ENCODE results near the gene USH2A.

Gene USH2A

DNA sequence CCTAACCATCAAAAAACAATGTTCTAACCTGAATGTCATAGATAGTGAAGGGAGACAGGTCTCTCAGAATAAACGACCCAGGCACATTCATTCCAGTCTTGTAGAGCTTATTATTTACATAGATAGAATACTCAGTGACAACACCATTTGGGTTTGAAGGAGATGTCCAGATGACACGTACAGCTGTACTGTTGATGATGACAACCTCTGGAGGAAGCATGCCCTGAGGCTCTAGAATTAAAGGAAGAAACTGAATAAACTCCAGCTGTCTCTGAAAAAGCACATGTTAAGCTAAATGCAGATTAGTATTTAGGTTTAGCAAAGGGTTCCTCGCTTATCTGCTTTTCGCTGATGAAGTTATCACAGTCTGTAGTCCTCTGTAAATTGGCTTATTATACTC, 579.0 kb downstream of the USH2A start:
- no peak for DNase-seq

DNA sequence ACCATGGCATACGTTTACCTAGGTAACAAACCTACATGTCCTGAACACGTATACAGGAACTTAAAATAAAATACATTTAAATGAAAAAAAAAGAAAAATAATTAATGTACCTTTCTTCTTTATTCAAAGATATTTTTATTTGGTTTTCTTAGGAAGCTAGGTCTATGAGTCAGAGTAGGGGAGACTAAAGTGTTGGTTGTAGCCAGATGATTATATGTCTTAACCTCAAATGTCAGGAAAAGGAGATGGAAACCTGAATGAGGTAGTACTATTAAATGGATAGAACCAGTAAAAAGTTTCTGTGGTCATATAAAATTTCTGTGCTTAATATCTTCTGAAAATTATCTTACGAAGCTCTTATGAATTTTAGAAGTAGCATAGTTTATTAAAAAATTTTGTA, 580.3 kb downstream of the USH2A start:
- DNase-seq: no peak

DNA sequence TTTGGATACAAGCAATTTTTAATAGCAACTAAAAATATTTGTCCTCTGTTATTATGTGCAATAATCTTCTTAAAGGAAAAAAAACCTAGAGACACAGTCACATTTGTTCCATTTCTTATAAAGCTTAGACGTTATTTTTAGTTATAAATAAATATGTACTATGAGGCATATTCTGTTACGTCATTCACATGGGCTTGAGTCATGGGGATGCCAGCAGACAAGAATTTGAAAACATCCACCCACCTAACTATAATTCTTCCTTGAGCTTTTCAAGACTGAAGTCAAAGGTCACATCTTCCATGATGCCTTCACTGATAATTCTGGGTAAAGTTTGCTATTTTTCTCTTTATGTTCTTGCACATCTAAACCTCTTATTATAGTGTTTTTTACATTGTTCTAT, 587.3 kb downstream of the USH2A start:
- no peak for DNase-seq

DNA sequence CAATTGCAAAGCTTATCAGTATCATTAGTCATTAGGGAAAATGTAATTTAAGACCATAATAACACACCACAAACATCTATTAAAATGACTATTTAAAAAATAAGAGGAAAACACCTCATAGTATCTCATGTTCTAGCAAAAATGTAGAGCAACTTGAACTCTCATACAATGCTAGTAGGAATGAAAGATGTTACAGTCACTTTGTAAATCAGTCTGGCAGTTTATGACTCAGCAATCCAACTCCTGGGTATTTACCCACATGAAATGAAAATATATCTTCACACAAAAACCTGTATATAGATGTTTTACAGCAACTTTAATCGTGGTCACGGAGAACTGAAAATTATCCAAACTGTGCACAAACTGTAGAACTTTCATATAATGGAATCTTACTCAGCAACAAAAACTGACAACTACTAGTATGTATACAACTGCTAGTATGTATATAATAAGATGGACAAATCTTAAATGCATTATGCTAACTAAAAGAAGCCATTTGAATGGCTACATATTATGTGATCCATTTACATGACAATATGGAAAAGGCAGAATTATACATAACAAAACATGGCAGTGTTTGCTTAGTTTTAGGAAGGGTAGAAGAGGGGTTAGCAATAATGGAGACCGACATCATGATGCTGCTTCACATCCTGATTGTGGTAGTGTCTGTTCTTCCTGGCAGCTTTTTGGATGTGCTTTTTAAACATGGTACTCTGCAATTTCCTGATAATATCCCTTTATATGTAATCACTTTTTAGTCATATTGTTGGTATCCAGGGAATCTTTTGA, 589.1 kb downstream of the USH2A start:
- DNase-seq: no peak

DNA sequence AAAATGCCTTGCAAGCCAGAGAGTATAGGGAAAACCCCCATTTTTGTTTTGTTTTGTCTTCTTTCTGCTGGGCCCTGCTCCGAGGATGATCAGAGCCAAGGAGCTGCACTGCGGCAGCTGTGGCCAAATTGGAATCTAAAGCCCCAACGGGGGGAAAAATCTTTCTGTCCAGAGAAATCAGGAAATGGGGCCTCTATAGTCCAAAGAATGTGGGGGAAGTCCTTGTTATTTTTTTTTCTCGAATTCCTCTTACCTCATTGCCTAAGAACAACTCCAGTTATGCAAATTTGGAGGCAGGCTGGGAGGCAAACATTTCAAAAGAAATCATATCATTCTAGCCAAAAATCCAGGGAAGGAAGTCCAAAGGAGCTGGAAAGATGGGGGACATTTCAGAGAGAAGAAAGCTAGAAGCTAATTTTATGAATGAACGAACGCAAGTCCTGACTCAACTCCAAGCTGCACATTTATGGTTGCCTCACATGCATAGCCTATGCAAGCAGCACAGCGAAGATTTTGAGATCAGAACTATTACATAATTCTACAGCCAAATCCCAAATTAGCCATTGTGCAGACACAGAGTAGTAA, 592.9 kb downstream of the USH2A start:
- DNase-seq: peak; percentile 48

DNA sequence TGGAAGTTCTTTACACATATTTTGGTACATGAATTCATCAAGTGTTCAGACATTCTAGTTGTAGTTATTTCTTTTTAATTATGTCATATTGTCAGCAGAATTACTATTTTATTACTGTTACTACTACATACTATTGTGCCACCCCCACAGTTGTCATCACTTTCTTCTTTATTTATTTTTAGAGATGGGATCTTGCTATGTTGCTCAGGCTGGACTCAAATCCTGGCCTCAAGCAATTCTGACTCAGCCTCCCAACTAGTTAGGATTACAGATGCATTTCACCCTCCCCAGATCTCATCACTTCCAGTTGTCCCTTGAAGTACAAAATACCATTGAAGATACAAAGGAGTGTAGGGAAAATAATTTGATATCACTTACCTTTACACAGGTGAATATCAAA, 598.2 kb downstream of the USH2A start:
- no peak for DNase-seq

DNA sequence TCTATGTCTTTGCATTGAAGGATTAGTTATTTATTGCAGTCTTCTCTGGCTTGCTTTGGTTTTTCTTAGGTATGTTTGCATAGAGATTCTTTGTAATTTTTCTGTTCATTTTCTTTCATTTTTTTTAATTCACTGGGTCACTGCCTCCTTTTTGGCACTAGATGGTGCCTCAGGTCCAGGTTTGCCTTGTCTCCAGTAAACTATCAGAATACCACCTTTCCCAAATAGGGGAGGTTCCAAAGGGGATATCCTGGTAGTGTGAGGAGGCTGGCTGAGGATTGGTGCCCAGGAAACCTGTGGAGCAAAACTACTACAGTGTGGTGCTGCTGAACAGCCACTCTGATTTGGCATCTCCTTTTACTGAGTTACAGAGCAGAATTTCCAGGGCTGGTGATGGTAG, 599.0 kb downstream of the USH2A start:
- DNase-seq: no peak

DNA sequence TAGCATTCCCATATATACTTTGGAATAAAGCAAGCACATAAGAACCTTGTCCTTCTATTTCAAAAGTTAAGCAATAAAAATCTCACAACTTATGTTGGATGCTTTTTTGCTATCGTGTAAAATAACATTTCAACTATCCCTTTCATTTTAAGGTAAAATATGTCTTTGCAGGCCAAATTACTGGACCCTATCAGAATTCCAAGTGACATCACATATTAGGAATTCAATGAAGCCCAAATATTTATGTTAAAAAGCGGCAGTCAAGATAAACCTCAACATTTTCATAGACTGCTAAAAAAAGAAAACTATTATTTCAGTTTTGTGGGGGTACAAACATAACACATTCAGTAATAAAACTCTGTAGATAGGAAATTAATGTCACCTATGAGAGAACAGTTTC, 604.1 kb downstream of the USH2A start:
- DNase-seq: no peak

DNA sequence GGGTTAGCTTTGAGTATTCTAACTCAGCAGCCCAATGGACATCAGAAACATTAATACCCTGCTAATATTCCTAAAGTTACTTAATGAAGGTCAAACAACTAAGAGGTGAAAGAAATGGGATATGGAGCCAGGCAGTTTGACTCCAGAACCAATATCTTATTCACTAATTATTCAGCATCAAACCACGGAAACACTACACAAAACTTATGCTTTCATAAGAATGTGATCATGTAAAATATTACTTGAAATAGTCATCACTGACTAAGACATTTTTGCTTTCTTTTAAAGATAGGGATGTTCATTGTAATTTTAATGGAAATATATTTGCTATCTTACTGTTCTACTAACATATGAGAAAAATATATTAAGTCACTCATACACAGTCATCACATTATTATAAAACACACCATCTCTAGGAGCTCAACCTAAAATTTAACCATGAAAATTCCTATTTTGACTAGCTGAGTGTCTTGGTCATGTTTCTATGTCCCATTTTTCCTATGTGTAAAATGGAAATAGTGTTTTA, 615.3 kb downstream of the USH2A start:
- no peak for DNase-seq

DNA sequence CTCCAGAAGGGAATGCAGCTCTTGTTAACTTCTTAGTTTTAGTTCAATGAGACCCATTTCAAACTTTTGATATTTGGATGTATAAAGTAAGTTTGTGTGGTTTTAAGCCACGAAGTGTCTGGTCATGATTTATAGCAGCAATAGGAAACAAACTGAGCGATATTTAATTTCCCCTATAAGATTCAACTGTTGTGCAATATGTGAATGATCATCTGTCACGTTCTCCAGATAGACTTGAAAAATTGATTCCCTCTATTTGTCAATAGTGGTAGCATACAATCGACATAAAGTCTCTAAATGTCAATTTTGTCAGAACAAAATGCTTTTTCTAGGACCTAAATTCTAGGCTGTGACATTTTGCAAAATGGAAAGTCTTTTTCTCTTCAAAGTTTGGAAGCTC, 616.0 kb downstream of the USH2A start:
- DNase-seq: no peak

DNA sequence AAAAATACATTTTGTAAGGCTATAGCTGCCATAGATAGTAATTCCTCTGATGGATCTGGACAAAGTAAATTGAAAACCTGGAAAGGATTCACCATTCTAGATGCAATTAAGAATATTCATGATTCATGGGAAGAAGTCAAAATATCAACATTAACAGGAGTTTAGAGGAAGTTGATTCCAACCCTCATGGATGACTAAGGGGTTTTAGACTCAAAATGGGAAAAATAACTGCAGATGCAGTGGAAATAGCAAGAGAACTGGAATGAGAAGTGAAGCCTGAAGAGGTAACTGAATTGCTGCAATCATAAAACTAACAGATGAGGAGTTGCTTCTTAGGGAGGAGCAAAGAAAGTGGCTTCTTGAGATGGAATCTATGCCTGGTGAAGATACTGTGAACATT, 625.4 kb downstream of the USH2A start:
- no peak for DNase-seq

DNA sequence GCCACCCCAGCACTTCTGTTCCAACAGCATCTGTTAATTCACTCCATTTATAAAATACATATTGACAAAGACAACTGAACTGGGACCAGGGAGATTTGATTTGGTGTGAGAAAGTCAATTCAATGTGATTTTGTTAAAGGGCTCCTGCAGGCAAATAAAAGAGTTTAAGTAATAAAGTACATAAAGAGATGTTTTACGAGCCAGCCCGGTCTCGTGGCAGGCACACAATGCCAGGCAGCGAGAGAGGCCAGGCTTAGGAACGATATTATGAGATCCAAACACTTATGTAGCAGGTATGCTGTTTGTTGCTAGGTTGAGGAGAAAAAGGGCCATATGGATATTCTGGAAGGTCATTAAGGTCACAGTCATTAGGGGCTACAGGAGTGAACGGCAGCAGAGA, 629.1 kb downstream of the USH2A start:
- DNase-seq: no peak

DNA sequence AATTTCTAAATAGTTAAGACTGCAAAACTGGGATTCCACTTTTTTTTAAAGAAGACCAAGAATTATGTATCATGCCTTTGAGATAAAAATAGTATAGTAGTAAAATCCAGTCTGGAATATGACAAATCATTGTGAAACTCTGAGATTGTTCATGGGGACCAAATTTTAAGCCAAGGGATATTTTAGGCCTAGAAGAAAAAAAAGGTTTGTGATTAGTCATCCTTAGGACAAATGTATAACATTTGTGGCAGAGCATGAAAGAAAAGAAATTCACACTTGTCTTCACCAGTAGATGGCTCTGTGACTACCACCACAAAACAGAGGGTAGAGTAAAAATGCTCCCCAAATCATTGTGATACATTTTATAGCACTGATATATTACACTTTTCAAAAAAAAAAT, 630.1 kb downstream of the USH2A start:
- no peak for DNase-seq

DNA sequence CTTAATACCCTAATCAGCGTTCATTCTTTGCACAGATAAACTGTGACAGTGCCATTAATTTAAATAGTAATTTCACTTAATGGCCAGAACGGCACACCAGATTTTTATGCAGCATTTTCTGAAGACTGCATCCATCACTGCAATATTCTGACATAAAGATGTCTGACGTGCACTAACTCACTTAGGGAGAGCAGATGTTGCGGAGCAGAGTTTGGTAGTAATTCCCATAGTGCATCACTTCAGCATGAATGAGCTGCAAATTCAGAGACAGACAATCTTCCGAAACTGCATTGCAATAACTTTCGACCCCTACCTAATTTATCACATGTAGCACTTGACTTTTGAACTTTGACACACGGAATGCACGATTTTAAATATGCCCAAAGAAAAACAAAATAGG, 630.8 kb downstream of the USH2A start:
- no peak for DNase-seq

DNA sequence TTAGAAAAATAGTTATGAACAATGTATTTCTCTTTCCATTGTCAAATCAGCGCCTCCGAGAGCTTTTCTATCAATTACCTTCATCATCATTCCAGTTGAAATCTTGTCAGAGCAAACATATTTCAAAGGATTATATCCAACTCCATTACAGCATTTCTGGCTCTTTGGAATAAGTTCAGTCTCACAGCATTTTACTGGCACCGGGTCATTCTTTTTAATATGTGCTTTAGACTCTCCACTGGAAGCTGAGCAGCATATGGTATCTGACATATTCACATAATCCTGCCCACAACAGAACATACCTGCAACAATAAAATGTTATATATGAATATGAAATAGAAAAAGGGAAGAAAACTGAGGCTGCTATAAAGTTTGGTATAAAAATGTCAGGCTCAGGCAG, 633.3 kb downstream of the USH2A start:
- no peak for DNase-seq

DNA sequence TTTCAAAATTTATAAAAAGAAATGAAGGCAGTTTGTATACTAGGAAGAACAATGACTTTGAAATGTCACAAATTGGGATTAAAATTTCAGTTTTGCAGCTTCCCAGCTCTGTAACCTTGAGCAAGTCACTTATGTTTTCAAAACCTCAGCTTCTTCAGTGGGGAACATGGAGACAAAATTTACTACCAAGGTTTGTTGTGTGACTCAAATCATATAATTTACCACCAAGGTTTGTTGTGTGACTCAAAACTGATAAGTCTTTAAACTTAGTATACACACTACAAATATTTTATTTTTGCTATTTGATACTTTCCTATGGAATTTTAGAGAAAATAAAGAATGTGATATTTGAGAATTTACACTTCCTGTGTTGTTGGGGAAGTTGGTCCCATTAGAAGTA, 636.3 kb downstream of the USH2A start:
- no peak for DNase-seq

DNA sequence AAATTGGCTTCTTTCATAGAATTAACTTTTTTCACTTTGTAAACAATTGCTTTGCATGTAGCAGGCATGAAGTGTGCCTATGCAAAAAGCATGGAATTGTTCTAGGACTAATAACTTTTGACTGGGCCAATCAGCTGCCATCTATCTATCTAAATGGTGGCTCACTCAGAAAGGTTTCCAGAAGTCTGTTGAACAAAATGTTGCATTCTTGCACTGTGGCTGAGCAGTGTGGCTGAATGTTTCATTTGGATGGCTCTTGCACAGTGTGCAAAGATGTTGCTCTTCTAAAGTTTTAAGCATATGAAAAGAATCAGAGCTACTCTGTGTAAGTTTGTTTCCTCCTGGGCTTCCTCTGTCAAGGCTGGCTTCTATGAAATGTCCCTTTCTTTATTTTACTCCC, 642.6 kb downstream of the USH2A start:
- no peak for DNase-seq

DNA sequence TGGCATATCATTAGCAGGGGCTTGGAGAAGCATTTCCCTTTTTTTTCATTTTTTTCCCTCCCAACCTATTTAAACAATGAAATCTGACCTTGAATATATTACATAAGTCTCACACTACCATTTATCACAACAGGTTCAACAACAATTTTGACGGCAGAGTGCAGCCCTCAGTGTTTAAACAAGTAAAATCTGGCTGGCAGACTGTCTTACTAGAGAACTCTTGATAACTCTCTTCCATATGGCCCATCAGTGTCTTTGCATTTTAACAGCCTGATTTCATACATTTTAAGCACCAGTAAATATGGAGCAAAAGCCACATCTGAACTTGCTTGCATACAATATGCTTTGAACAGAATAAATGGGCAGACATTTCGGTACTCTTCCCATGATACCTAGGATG, 643.1 kb downstream of the USH2A start:
- DNase-seq: no peak

DNA sequence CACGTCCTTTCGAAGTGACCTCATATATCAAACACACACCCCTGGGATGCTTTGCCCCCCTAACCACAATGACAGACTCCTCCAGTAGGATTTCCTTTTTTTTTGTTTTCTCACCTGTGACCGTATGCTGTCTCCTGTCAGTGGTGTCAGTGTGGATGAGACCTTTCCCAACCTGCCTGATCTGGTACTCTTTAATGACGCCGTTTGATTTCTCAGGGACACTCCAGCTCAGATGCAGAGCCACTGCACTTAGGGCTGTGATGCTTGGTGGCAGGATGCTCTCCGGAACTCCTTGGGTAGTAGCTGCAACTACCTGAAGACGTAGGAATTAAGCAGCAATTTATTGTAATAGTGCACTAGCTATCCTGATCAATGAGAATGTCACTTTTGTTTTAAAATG, 643.5 kb downstream of the USH2A start:
- no peak for DNase-seq

DNA sequence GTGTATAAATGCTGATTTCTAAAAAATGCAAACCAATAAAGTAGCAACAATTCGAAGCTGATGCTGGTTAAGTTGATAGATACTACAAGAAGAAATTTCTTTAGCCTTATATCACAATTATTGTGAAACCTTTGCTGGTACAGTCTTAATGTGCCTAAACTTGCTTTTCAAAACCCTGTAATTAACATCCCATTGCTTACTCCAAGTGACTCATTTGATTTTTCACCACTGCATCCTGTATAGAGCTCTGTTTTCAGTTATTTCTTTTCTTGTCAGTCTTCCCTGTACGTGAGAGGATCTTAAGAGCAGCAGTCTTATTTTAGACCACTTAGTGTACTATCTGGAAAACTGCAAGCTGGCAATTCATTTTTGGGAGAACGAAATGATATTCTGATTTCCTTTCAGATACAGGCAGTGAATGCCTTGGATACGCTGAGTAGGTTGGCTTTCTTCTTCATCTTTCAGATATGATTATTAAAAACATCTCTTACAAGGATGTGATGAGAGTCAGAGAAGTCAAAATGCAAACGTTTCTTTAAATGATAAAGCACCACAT, 645.8 kb downstream of the USH2A start:
- no peak for DNase-seq

DNA sequence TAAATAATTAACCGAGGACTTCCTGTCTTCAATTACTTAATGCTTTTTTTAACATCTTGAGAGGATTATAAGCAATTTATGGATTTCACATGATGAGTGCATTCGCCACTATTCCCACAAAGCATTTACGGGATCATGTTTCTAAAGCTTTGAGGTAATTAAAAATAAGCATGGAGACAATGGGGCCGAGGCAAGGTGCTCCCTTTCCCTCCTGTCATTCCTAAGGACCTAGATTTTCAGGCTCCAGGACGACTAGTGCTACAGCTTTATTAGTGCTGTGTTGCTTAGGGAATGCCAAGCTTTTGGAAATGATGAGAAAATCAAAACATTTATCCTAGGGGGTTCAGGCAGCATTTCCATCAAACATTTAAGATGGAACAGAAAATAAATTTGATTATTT, 646.9 kb downstream of the USH2A start:
- no peak for DNase-seq

DNA sequence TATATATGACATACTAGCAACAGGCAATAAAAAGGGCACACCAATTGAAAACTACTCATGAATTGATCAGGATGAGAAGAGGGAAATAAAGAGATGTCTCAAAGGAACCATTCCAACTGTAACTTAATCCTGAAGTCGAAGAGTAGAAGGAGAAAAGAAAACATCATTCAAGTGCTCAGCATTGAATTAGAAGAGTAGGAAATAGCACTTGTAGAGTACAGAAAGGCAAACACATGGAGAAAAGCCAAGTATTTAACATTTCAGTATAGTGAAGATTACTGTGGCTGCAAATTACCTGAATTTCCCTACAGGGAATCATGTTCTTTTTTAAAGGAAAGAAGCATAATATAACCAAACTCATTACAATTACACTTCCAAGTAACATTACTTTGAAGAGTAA, 651.1 kb downstream of the USH2A start:
- no peak for DNase-seq

DNA sequence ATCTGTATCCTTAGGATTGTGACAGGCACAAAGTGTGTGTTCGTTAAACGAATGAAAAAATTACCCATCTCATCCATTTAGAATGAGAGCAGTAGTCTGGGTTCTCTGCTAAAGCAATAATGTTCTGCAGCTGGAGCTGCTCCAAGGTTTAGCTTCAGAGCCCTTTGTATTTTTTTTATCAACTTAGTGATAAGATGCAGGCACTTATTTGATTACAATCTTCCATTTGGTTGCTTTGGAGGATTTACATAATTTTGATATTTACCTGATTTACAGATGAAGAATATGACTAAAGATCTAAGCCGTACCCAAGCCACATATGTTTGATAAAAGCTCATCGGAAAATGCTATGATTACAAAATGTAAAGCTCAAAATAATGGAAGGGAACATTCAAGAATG, 654.9 kb downstream of the USH2A start:
- no peak for DNase-seq

DNA sequence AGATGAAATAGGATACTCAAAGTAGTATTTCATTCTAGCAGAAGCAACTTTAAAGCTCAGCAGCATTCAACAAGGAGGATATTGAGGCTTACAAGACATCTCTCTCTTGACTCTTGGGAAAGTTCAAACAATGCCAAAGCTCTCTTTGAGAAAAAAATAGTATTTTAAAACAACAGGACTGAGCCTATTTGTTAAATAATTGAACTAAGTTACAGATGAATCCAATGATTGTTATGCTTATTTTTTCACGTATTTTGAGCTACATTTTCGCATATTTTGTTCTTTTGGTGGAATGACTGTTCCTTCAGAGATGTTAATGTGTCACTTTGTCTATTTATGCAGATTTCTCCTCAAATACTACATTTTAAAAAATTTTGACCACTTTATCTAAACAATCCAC, 655.5 kb downstream of the USH2A start:
- no peak for DNase-seq

DNA sequence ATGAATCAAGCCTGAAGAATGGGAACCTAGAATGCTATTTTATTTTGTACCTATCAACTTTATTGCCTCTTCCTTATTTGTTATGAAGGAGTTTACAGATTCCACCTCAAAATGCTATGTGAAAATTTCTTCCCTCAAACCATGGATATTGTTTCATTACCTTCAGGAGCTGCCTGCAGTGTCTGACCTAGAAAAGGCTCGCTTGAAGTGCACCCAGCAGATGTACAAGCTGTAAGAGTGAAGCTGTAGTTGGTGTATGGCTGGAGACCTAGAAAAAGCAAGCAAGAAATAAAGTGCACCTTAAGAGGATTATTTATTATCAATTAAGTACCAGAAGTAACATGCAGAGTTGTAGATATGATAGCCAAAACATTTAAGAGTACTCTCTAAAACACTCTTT, 656.7 kb downstream of the USH2A start:
- DNase-seq: no peak
